ENCODE results near the gene IARS2.
"Not testable (repeated sequence)": the region's sequence is repeated elsewhere in the genome, so short reads cannot be mapped to it uniquely, and the experiment has no call there.

Gene IARS2

DNA sequence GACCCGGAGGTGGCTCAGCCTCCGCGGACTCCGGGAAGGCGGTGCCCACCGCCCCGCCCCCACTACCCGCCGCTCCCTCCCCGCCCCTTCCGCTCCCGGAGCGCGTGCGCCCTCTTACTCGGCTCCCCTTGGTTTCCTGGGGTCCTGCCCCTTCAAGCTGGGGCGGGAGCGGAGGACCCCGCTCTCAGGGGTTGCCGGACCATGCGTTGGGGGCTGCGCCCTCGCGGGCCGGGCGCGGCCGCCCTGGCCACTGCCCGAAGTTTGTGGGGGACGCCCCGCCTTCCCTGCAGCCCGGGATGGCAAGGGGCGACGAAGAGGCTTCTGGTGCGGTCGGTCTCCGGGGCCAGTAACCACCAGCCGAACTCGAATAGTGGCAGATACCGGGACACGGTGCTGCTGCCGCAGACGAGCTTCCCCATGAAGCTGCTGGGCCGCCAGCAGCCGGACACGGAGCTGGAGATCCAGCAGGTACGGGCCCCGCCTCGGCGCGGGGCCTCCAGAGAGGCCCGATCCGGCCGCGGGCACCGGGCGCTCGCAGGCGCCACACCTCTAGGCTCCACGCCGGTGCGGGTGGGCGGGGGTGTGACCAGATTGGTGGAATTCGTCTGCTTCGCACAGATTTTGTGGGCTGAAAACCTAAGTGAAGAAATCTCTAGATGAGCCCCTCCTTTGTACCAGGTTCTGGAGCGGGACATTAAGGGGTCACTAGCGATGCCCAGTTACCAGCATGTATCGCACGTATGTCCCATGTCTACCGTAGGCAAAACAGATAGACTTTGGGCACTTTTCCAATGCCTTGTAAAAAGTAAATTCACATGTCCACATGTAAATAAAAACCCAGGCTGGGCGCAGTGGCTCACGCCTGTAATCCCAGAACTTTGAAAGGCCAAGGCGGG lies at the start of gene IARS2:
IARS2 (plus strand) TSS at position 117 of the 896 bp plus-strand sequence; CDS start at position 202, 85 bp downstream.
- DNase-seq, result peak; percentile 87

DNA sequence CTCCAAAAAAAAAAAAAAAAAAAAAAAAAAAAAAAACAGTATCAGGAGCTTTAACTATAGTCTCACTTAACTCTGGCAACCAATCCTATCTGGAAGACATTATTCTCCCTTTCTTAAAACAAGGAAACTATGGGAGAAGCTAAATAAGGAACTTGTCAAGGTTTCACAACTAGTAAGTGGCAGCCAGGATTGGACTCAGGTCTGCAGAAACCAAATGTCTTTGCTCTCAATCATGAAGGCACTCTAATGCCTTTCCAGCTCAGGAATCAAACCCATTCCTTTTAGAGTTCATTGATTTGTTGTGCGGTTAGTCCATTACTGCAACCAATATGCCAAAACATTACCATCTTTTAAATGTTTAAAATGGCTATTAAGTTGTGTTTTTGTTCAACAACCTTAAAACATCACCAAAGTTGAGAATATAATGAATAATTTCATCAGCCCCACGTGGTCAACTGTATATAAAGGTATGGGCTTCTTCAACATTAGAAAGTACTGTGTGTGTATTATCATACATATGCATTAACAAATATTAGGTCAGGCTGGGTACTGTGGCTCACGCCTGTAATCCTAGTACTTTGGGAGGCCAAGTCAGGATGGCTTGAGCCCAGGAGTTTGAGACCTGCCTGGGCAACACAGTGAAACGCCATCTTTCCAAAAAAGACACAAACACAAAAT lies 49.1 kb upstream of the IARS2 start:
- no peak for DNase-seq

DNA sequence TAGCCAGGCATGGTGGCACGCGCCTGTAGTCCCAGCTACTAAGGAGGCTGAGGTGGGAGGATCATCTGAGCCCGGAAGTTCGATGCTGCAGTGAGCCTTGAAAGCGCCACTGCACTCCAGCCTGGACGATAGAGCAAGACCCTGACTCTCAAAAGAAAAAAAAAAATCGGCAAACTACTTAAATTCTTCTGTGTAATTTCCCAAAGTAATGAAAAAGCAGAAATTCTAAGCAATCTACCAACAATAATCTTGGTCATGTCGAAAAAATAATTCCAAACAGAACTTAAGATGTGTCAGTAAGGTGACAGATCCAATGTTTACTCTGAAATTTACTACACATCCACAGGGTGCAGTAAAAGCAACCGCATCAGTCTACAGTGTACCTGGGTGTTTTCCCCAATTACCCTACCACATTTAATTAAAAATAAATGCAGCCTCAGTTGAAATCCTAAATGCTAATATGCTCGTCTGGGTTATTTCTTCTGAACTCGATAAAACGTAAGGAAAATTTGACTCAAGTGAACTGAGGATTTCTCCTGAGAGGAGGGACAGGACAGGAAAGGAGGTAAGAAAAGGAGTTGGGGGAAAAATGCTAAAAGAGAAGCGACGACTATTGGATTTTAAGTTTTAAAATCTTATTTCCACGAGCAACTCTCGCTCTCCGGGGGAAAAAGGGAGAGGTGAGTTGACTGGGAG lies 48.4 kb upstream of the IARS2 start:
- DNase-seq, result no peak

GRCh38 chr1:220046052-220046930 lies 47.6 kb upstream of the IARS2 start, which contains the start of gene EPRS1:
TSS of gene EPRS1 (minus strand) at chr1:220046505. CDS start at chr1:220046388, 117 bp downstream.
- DNase-seq, result peak; percentile 99

DNA sequence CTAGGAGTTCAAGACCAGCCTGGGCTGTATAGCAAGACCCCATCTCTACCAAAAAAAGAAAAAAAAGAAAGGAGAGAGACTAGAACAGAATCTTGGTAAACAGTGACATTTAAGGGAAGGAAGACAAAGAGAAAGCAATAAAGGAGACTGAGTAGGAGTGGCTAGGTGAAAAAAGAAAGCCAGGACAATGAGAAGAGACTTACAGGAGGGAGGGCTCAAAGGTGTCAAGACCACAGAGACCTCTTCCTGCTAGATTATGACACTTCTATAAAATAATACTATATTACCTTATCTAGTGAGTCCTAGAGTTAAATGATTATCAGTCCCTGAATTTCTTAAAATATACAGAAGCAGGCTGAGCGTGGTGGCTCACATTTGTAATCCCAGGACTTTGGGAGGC lies 37.6 kb upstream of the IARS2 start:
- no peak for DNase-seq

- no peak for DNase-seq
Measured at GRCh38 chr1:220060876-220061275, 33.1 kb upstream of the IARS2 start.

GRCh38 chr1:220062629-220063028 lies 31.3 kb upstream of the IARS2 start:
- DNase-seq, result no peak

- DNase-seq, result peak; percentile 79
Measured at GRCh38 chr1:220067269-220068204, 26.4 kb upstream of the IARS2 start.

DNA sequence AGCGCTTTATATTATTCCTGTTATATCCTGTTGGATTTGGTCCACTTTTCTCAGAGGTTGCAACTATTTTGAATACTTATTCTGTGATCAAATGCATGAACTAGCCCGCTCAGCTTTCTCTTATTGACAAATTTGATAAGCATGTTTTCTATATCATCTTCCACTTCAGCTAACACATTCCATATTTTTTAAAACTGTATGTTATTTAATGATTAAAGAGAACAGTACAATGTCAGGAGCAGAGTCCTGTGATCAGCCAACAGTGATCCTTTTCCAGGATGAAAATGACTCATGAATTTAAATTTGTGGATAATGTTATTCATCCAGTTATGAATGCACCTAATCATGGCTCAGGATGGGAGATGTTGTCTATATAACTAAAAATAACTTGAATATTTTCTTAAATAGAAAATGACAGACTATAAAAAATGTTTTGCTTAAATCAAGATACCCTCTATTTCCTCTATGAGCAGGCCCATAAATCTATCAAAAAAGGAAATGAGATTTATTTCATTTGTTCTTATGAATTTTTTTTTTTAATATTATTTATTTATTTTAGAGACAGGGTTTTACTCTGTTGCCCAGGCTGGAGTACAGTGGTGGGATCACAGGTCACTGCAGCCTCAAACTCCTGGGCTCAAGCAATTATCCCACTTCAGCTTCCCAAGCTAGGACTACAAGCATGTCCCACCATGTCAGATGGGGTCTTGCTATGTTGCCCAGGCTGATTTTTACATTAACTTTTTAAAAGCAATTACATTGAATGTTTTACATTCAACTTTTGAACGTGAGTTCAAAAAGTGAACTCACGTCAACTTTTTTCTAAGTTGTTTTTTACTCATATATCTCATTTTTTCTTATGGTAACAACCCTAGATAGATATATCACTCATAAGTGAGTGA lies 16.8 kb upstream of the IARS2 start:
- peak; percentile 42 for DNase-seq

- no peak for DNase-seq
Measured at GRCh38 chr1:220077887-220078286, 16.0 kb upstream of the IARS2 start.

GRCh38 chr1:220084460-220084859 lies 9.5 kb upstream of the IARS2 start:
- no peak for DNase-seq

GRCh38 chr1:220086261-220086686 lies 7.7 kb upstream of the IARS2 start:
- not testable (repeated sequence) for DNase-seq

DNA sequence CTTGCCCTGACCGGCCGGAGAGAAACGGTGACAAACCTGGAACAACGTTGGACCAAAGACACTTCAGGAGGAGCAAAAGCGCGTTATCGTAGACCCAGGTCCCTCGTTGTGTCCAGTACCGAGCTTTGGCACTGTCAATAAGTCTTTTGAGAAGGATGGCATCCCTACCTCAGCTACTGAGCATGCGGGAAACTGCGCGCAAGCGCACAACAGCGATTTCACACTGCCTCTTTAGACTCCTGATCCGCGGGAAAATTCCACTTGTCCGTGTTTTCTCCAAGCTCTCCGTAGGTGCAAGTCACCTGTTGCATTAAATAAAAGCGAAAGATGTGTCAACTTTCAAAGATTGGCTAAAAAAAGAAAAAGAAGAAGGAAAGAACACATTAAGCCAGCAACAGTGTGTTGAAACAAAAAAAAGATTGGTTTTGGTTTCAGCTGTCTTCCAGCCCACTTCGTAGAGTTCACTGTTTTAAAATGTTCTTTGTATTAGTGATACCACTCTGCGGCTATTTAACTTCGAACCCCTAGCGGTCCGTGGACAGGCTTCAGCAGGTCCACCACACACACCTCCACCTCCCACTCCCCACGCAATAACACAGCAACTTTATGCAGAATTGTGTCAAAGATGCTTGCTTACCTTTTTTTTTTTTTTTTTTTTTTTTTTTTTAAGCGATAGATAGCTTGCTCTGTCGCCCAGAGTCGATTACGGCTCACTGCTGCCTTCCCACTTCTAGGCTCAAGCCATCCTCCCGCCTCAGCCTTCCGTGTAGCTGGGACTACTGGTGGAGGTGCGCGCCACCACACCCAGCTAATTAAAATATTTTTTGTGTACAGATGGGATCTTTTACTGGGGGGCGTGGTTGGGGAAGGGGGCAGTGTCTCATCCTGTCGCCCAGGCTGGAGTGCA lies 4.0 kb upstream of the IARS2 start, which contains the start of gene BPNT1:
BPNT1 (minus strand) TSS at position 139 of the 907 bp plus-strand sequence. CDS start 9,942 bp downstream, outside the sequence.
- peak; percentile 91 for DNase-seq

DNA sequence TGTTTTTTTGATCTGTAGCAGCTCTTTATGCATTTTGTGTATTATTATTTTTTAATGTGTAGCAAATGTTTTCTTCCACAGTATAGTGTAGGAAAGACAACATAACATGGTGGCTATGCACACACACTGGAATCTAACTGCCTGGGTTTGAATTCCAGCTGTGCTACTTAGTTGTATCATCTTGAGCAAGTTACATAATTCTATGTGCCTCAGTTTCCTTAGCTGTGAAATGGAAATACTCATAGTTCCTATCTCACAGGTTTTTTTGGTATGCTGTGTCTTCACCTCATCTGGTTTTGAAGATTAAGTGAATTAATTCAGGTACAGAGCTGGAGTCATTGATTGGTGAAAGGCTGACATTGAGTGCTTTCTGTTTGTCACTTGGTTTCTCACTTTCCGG lies 1.2 kb upstream of the IARS2 start:
- DNase-seq, result no peak

- no peak for DNase-seq
Measured at GRCh38 chr1:220093361-220094015, 444 bp upstream of the IARS2 start.

GRCh38 chr1:220099826-220100225 lies 5.9 kb downstream of the IARS2 start:
- DNase-seq, result no peak

DNA sequence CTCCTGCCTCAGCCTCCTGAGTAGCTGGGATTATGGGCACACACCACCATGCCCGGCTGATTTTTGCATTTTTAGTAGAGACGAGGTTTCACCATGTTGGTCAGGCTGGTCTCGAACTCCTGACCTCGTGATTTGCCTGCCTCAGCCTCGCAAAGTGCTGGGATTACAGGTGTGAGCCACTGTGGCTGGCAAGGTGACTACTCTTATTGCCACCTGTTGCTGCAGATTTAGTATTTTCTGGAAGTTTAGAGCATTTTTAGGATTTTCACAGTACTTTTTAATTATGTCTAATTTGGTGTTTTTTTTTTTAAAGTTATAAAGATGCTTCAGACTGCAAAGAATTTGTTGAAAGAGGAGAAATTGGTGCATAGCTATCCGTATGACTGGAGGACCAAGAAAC lies 16.5 kb downstream of the IARS2 start:
- not testable (repeated sequence) for DNase-seq

DNA sequence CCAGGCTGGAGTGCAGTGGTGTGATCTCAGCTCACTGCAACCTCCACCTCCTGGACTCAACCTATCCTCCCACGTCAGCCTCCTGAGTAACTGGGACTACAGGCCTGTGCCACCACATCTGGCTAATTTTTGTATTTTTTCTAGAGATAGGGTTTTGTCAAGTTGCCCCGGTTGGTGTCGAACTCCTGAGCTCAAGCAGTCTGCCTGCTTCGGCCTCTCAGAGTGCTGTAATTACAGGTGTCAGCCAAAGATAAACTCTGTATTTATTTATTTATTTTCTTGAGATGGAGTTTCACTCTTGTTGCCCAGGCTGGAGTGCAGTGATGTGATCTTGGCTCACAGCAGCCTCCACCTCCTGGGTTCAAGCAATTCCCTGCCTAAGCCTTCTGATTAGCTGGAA lies 18.7 kb downstream of the IARS2 start:
- DNase-seq, result not testable (repeated sequence)

Measured in fibroblast of skin of right biceps (primary cell).